HG03060 (cell line): ENCODE measurements around the gene TRIM65.
"Not testable (repeated sequence)": the region's sequence is repeated elsewhere in the genome, so short reads cannot be mapped to it uniquely, and the experiment has no call there.

Experiments used
- ATAC-seq: cut with Tn5 transposase; IDR thresholded peaks from one replicate; pipeline ENCODE4 v1.9.1; 2021; ENCODE audit warnings: low read depth, moderate number of reproducible peaks; ENCODE audit not compliant: unreplicated experiment

Gene TRIM65

GRCh38 chr17:75855310-75856061, 41.3 kb downstream of the TRIM65 start, which contains the start of gene WBP2:
TSS of gene WBP2 (minus strand) at chr17:75855335. CDS start at chr17:75855297, 38 bp downstream.
- ATAC-seq: peak; percentile 93

GRCh38 chr17:75854881-75855309, 41.9 kb downstream of the TRIM65 start:
- ATAC-seq: no peak

GRCh38 chr17:75854101-75854748, 42.5 kb downstream of the TRIM65 start:
- no peak for ATAC-seq

GRCh38 chr17:75853433-75853832, 43.3 kb downstream of the TRIM65 start:
- no peak for ATAC-seq

GRCh38 chr17:75851693-75851991, 45.1 kb downstream of the TRIM65 start:
- not testable (repeated sequence) for ATAC-seq

GRCh38 chr17:75850928-75851692, 45.6 kb downstream of the TRIM65 start:
- no peak for ATAC-seq

- ATAC-seq: no peak
These were observed 47.0 kb downstream of the TRIM65 start for GRCh38 chr17:75849724-75850123.

GRCh38 chr17:75849279-75849646, 47.5 kb downstream of the TRIM65 start:
- no peak for ATAC-seq

GRCh38 chr17:75848523-75849278, 48.0 kb downstream of the TRIM65 start:
- ATAC-seq: no peak

- no peak for ATAC-seq
These were observed 48.9 kb downstream of the TRIM65 start for GRCh38 chr17:75847614-75848522.

- ATAC-seq: no peak
These were observed 49.8 kb downstream of the TRIM65 start for GRCh38 chr17:75846692-75847613.

GRCh38 chr17:75845933-75846691, 50.6 kb downstream of the TRIM65 start:
- no peak for ATAC-seq

- ATAC-seq: no peak
These were observed 51.6 kb downstream of the TRIM65 start for GRCh38 chr17:75845058-75845711.

- no peak for ATAC-seq
These were observed 52.2 kb downstream of the TRIM65 start for GRCh38 chr17:75844530-75845057.

- no peak for ATAC-seq
These were observed 52.9 kb downstream of the TRIM65 start, which contains the start of gene UNC13D for GRCh38 chr17:75843577-75844529. TSS of gene UNC13D (minus strand) at chr17:75844404. CDS start at chr17:75844337, 67 bp downstream.
